ENCODE results near the gene TBK1. TPM values are rescaled to one million over a fixed set of nuclear protein-coding genes. Genes with fewer than 3 reads are reported as not detected.

Gene TBK1
- 10 to 100 TPM; 32.3 to 33.6 TPM for total RNA-seq

DNA sequence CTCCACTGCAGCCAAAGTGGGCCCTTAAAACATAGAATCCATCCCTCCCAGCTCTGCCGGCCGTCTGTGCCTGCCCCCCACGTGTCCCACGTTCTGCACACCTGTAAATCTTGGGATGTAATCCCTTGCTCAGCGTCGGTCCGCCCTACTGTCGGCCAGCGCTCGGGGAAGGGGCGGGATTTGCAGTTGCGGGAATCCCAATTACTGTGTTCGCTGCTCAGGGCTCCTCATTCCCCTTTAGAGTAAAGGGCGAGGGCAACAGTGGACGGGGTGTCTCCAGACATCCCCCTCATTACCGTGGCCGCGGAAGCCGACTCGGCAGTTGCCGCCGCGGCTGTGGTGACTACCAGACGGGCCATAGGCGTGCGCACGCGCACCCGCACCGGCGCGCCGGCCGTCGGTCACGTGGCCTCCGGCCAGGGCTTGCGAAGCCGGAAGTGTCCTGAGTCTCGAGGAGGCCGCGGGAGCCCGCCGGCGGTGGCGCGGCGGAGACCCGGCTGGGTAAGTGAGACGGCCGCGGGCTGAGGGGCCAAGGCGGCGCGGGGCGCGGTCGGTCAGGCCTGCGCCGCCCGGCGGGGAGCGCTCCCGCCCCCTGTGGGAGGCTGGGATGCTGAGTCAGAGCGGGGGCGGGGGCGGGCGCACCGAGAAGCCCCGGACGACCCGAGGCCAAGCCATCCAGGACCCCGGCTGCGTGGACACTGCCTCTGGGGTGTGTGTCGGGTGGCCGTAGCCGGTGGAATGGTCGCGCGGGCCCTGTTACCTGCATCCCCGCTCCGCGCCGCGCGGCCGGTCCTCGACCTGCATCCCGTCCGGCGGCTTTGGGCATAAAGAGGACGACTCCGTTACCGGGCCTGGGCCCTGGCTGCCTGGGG lies at the start of gene TBK1:
TSS of gene TBK1 (plus strand) at position 434 of the 872 bp plus-strand sequence. CDS start 3,751 bp downstream, outside the sequence.

DNA sequence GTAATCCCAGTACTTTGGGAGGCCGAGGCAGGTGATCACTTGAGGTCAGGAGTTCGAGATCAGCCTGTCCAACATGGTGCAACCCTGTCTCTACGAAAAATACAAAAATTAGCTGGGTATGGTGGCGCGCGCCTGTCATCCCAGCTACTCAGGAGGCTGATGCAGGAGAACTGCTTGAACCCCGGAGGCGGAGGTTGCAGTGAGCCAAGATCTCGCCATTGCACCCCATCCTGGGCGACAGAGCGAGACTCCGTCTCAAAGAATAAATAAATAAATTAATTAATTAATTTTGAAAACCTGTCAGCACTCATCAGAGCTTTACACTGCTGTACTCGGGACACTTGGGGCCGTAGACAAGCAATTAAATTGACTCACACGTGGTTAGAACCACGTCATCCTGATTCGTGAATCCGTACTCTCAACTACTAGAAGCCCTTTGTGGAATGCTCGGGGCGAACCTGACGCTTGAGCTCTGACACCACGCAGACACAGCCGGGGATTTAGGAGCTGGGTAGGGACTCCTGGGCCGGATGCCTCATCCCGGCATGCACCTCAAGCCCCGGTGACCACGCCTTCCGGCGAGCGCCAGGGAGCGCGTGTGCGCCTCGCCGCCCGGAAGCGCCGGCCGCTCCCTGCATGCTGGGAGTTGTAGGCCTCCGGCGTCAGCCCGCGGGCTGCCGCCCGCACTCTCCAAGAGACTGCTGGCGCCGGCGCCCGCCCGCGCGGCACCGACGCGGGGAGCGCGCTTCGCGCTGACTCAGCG lies 48.0 kb upstream of the TBK1 start, which contains the start of gene XPOT:
TSS of gene XPOT (plus strand) at position 686 of the 763 bp plus-strand sequence. CDS start 5,644 bp downstream, outside the sequence.

Other genes with a start within 250 kb of the TBK1 start
- gene KICS2, start 229.8 kb upstream of the TBK1 start, total RNA-seq: 1 to 10 TPM; 10.0 TPM
- not detected for gene C12orf56, start 61.4 kb upstream of the TBK1 start, total RNA-seq
- gene XPOT, start 47.7 kb upstream of the TBK1 start, total RNA-seq: 10 to 100 TPM; 38.9 to 55.9 TPM
- 10 to 100 TPM; 64.9 to 65.7 TPM for gene RASSF3, start 158.4 kb downstream of the TBK1 start, total RNA-seq